Upper lobe of left lung (tissue), 6 donors: ENCODE data around the gene SAMD9L. TPM values are rescaled to one million over a fixed set of nuclear protein-coding genes. Genes with fewer than 3 reads are reported as not detected.

Experiments used
- ATAC-seq, 2 donors: fragments of 200-7000 bp; cut with Tn5 transposase; one replicate each; pipeline ENCODE4 v1.9.1; 2022; ENCODE audit warnings: mild to moderate bottlenecking in 2 of 2, moderate library complexity in 2 of 2; ENCODE audit not compliant: low FRiP score in 2 of 2
- DNase-seq, 2 donors: peaks; one replicate each; pipeline ENCODE4 v3.0.0-alpha.2; 2019 to 2020
- H3K27ac ChIP-seq, 4 donors: fragments of 200-600 bp; sonication (generic); one replicate each; pipeline ENCODE4 v1.5.1; 2016 to 2019
- H3K27me3 ChIP-seq, 4 donors: fragments of 200-600 bp; sonication (generic); one replicate each; pipeline ENCODE4 v1.5.1; 2017 to 2019
- H3K36me3 ChIP-seq, 4 donors: fragments of 200-600 bp; sonication (generic); one replicate each; pipeline ENCODE4 v1.5.1; 2016 to 2019
- H3K4me1 ChIP-seq, 4 donors: fragments of 200-600 bp; sonication (generic); one replicate each; pipeline ENCODE4 v1.5.1; 2018 to 2019
- H3K4me3 ChIP-seq, 4 donors: fragments of 200-600 bp; sonication (generic); one replicate each; pipeline ENCODE4 v1.5.1; 2017 to 2019; ENCODE audit warnings: mild to moderate bottlenecking in 2 of 4, moderate library complexity in 1 of 4
- H3K9me3 ChIP-seq, 4 donors: fragments of 200-600 bp; sonication (generic); one replicate each; pipeline ENCODE4 v1.5.1; 2018 to 2019
- EP300 ChIP-seq, 4 donors: sonication (generic); formaldehyde crosslinking; IDR thresholded peaks; one replicate each; pipeline ENCODE4 v1.5.1; 2017; ENCODE audit warnings: antibody characterized with exemption in 4 of 4, control low read depth in 2 of 4
- POLR2A ChIP-seq, 4 donors: fragments of 450-650 bp; IDR thresholded peaks; one replicate each; pipeline ENCODE4 v1.5.1; 2016 to 2017; ENCODE audit warnings: antibody characterized with exemption in 4 of 4, mild to moderate bottlenecking in 2 of 4
- POLR2AphosphoS5 ChIP-seq, 2 donors: sonication (generic); formaldehyde crosslinking; IDR thresholded peaks; one replicate each; pipeline ENCODE4 v1.5.1; 2017; ENCODE audit warnings: antibody characterized with exemption in 2 of 2
- WGBS, 2 donors: methylation state at CpG; one replicate each; pipeline ENCODE4 v1.1.5; 2017 to 2018; 5-methylcytosine and 5-hydroxymethylcytosine counted together
- total RNA-seq, 6 donors: library from RNA; depleted of rRNA in 4 of 6; stranded (reverse); fragments of >200 nt in 4 of 6; gene quantifications; one replicate each; pipeline versions ENCODE4 v1.1.0 to v1.2.1, GENCODE V29; 2016 to 2021
- TF ChIP-seq, protein P1 (sequence below), 6 experiments: fragments of 450-650 bp in 4 of 6; fragments of 200-600 bp in 2 of 6; sonication (generic) in 2 of 6; IDR thresholded peaks; one replicate each; pipeline ENCODE4 v1.5.1; 2016 to 2019; ENCODE audit warnings: antibody characterized with exemption in 6 of 6
- donor health status: DM: no; HTN: no; CAD: no; lungs with moderate emphysema.
- donor health status: DM: no; HTN: yes; CAD: no; lungs with severe emphysema.

The SAMD9L gene
- total RNA-seq, 6 donors from 2014 or later: 20.7 to 50.6 (median 32.5) TPM

- no peak for DNase-seq
- Histone ChIP-seq H3K4me1 (no peaks in the 10 kb centered on the region), H3K27me3 (no peaks in the 10 kb centered on the region), H3K27ac (no peak overlapping the region), H3K36me3 (no peaks in the 10 kb centered on the region), H3K4me3 (no peak overlapping the region), H3K9me3 (peaks cover 9 to 23% (median 16%) of the 10 kb centered on the region in 4 donors)
- ATAC-seq: no peak
- TF ChIP-seq, protein P1, sequence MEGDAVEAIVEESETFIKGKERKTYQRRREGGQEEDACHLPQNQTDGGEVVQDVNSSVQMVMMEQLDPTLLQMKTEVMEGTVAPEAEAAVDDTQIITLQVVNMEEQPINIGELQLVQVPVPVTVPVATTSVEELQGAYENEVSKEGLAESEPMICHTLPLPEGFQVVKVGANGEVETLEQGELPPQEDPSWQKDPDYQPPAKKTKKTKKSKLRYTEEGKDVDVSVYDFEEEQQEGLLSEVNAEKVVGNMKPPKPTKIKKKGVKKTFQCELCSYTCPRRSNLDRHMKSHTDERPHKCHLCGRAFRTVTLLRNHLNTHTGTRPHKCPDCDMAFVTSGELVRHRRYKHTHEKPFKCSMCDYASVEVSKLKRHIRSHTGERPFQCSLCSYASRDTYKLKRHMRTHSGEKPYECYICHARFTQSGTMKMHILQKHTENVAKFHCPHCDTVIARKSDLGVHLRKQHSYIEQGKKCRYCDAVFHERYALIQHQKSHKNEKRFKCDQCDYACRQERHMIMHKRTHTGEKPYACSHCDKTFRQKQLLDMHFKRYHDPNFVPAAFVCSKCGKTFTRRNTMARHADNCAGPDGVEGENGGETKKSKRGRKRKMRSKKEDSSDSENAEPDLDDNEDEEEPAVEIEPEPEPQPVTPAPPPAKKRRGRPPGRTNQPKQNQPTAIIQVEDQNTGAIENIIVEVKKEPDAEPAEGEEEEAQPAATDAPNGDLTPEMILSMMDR (IDR thresholded peaks at IDR 0.05): no peak
- TF ChIP-seq POLR2A (IDR thresholded peaks at IDR 0.05) (no peak), EP300 (IDR thresholded peaks at IDR 0.05) (no peak), POLR2AphosphoS5 (IDR thresholded peaks at IDR 0.05) (no peak)
- 59 to 60% methylated on average over 2 of the region's 2 CpGs for WGBS, 2 donors
Measured at GRCh38 chr7:93171606-93172226, 23.5 kb upstream of the SAMD9L start.

DNA sequence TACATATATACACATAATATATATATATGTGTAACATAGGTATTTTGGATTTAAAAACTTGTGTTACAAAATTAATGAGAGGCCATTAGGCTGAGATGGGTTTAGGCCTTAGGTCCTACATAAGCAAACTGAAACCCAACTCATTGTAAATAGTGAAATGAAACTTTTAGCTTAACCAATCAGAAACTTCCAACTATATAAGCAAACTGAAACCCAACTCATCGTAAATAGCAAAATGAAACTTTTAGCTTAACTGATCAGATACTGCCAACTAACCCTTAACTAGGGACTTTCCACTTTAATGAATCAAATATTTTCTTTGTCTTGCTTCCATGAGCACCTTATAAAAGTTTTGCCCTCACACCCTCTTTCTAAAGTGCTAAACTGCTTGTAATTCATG is 17.3 kb upstream of the SAMD9L start:
- 52 to 53% methylated on average over 1 of the region's 1 CpG for WGBS, 2 donors
- no peak for TF ChIP-seq POLR2AphosphoS5 (IDR thresholded peaks at IDR 0.05)
- no peak for TF ChIP-seq POLR2A (IDR thresholded peaks at IDR 0.05)
- TF ChIP-seq EP300 (IDR thresholded peaks at IDR 0.05): no peak
- TF ChIP-seq, protein P1 (IDR thresholded peaks at IDR 0.05): no peak
- Histone ChIP-seq H3K27me3 (no peaks in the 10 kb centered on the region), H3K36me3 (no peaks in the 10 kb centered on the region), H3K4me1 (no peaks in the 10 kb centered on the region), H3K9me3 (peaks cover 0 to 7% (median 2%) of the 10 kb centered on the region in 4 donors), H3K27ac (no peak overlapping the region), H3K4me3 (no peak overlapping the region)
- DNase-seq: no peak
- ATAC-seq: no peak

- TF ChIP-seq POLR2AphosphoS5 (IDR thresholded peaks at IDR 0.05): no peak
- TF ChIP-seq, protein P1 (IDR thresholded peaks at IDR 0.05): no peak
- TF ChIP-seq POLR2A (IDR thresholded peaks at IDR 0.05): no peak
- Histone ChIP-seq H3K4me1 (no peaks in the 10 kb centered on the region), H3K27me3 (no peaks in the 10 kb centered on the region), H3K4me3 (no peak overlapping the region), H3K27ac (no peak overlapping the region), H3K9me3 (peaks cover 0 to 2% (median 0%) of the 10 kb centered on the region in 4 donors), H3K36me3 (no peaks in the 10 kb centered on the region)
- 93 to 97% methylated on average over 2 of the region's 2 CpGs for WGBS, 2 donors
- DNase-seq (no peak), ATAC-seq (no peak)
Measured at GRCh38 chr7:93164766-93165165, 16.6 kb upstream of the SAMD9L start.

DNA sequence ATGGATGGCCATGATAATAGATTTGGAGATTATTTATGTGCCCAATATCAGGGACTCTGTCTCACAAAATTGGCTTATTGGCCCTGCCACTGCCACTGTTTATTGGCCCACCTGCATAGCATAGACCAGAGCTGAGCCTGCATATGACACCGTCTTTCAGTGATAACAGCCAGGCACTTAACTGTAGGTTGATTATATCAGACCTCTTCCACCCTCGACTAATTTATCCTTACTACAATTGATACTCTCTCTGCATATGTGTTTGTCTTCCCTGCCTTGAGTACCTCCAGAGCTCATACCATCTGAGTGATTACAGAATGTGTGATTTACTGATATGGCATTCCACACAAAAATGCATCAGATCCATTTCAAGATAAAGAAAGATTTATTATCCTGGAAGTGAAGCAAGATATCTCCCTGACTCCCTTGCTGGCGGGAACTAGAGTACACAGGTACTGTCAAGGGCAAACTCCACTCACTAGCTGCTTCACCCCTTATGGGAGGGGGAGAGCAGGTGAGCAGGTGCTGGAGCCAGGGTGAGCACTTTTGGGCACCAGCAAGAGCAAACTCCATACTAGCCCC is 13.1 kb upstream of the SAMD9L start:
- 82 to 95% methylated on average over 3 of the region's 3 CpGs for WGBS, 2 donors
- H3K9me3 ChIP-seq: no peaks in the 10 kb centered on the region
- TF ChIP-seq POLR2AphosphoS5 (IDR thresholded peaks at IDR 0.05) (no peak), POLR2A (IDR thresholded peaks at IDR 0.05) (no peak), EP300 (IDR thresholded peaks at IDR 0.05) (no peak)
- TF ChIP-seq, protein P1 (IDR thresholded peaks at IDR 0.05): no peak
- no peak for ATAC-seq
- DNase-seq: no peak
- no peak overlapping the region for H3K4me3 ChIP-seq
- no peaks in the 10 kb centered on the region for H3K27me3 ChIP-seq
- H3K27ac ChIP-seq: no peak overlapping the region
- H3K4me1 ChIP-seq: no peaks in the 10 kb centered on the region
- no peaks in the 10 kb centered on the region for H3K36me3 ChIP-seq

- TF ChIP-seq POLR2AphosphoS5 (IDR thresholded peaks at IDR 0.05): no peak
- TF ChIP-seq, protein P1 (IDR thresholded peaks at IDR 0.05): no peak
- no peak for TF ChIP-seq EP300 (IDR thresholded peaks at IDR 0.05)
- TF ChIP-seq POLR2A (IDR thresholded peaks at IDR 0.05): no peak
- Histone ChIP-seq H3K27ac (no peak overlapping the region), H3K9me3 (no peaks in the 10 kb centered on the region), H3K4me3 (no peak overlapping the region), H3K4me1 (no peaks in the 10 kb centered on the region), H3K36me3 (no peaks in the 10 kb centered on the region), H3K27me3 (no peaks in the 10 kb centered on the region)
- ATAC-seq (no peak), DNase-seq (no peak)
- WGBS, 2 donors: 54 to 59% methylated on average over 1 of the region's 1 CpG
Measured at GRCh38 chr7:93160410-93160809, 12.2 kb upstream of the SAMD9L start.
